ENCODE data around the gene LDLRAD4.
A peak's percentile ranks its signal among the peaks of the same experiment; 100 is the strongest.
"Not testable (repeated sequence)": the region's sequence is repeated elsewhere in the genome, so short reads cannot be mapped to it uniquely, and the experiment has no call there.

The LDLRAD4 gene

GRCh38 chr18:13454363-13455150 is 236.0 kb downstream of the LDLRAD4 start:
- DNase-seq, result no peak

- DNase-seq, result no peak
Measured at GRCh38 chr18:13455471-13455870, 236.9 kb downstream of the LDLRAD4 start.

GRCh38 chr18:13455960-13456481 is 237.5 kb downstream of the LDLRAD4 start:
- no peak for DNase-seq

- no peak for DNase-seq
Measured at GRCh38 chr18:13456736-13457271, 238.2 kb downstream of the LDLRAD4 start.

GRCh38 chr18:13457327-13457726 is 238.8 kb downstream of the LDLRAD4 start:
- no peak for DNase-seq

GRCh38 chr18:13460946-13461345 is 242.4 kb downstream of the LDLRAD4 start:
- DNase-seq, result no peak

GRCh38 chr18:13461469-13461868 is 242.9 kb downstream of the LDLRAD4 start:
- no peak for DNase-seq

GRCh38 chr18:13461936-13462335 is 243.4 kb downstream of the LDLRAD4 start:
- no peak for DNase-seq

GRCh38 chr18:13462686-13463085 is 244.1 kb downstream of the LDLRAD4 start:
- no peak for DNase-seq

GRCh38 chr18:13463526-13464210 is 245.1 kb downstream of the LDLRAD4 start:
- no peak for DNase-seq

GRCh38 chr18:13464432-13465123 is 246.0 kb downstream of the LDLRAD4 start:
- DNase-seq, result peak in 3 of 4 experiments; percentile 20 to 47 (median 45)

GRCh38 chr18:13465124-13465446 is 246.5 kb downstream of the LDLRAD4 start:
- DNase-seq, result no peak

- DNase-seq, result no peak
Measured at GRCh38 chr18:13465476-13465875, 246.9 kb downstream of the LDLRAD4 start.

- DNase-seq, result no peak
Measured at GRCh38 chr18:13470516-13471197, 252.1 kb downstream of the LDLRAD4 start.

GRCh38 chr18:13471198-13471845 is 252.8 kb downstream of the LDLRAD4 start:
- DNase-seq, result no peak

- no peak for DNase-seq
Measured at GRCh38 chr18:13471971-13472628, 253.5 kb downstream of the LDLRAD4 start.

GRCh38 chr18:13473751-13474150 is 255.2 kb downstream of the LDLRAD4 start:
- DNase-seq, result no peak

GRCh38 chr18:13474336-13474735 is 255.8 kb downstream of the LDLRAD4 start:
- no peak for DNase-seq

- DNase-seq, result no peak
Measured at GRCh38 chr18:13474907-13475545, 256.5 kb downstream of the LDLRAD4 start.

- DNase-seq, result not testable (repeated sequence)
Measured at GRCh38 chr18:13476312-13476711, 257.8 kb downstream of the LDLRAD4 start.

- no peak for DNase-seq
Measured at GRCh38 chr18:13477147-13477683, 258.7 kb downstream of the LDLRAD4 start.

All from activated naive CD4-positive, alpha-beta T cell (primary cell).